H54 (cell line): Measurements from ENCODE around the gene MAGEF1.
A peak's percentile ranks its signal among the peaks of the same experiment; 100 is the strongest.
"Not testable (repeated sequence)": the region's sequence is repeated elsewhere in the genome, so short reads cannot be mapped to it uniquely, and the experiment has no call there.

Experiments used
- DNase-seq: peaks from one replicate; pipeline ENCODE4 v3.0.0; 2011; ENCODE audit warnings: low spot score, mixed read lengths; ENCODE audit not compliant: insufficient read length
- FAIRE-seq: peaks from 3 replicates; lab custom pipeline; 2011; peaks lifted over from hg19 to GRCh38; lab: Jason Lieb, UNC
- POLR2A ChIP-seq: IDR thresholded peaks from 2 replicates; pipeline ENCODE4 v1.6.1; 2011; ENCODE audit warnings: low read depth, mild to moderate bottlenecking, low read length

The MAGEF1 gene

GRCh38 chr3:184738506-184738890 lies 26.6 kb upstream of the MAGEF1 start:
- no peak for DNase-seq
- no peak for FAIRE-seq
- no peak for TF ChIP-seq POLR2A

GRCh38 chr3:184737641-184738505 lies 26.0 kb upstream of the MAGEF1 start:
- FAIRE-seq: peak; percentile 33
- no peak for TF ChIP-seq POLR2A
- peak; percentile 71 for DNase-seq

- FAIRE-seq: no peak
- TF ChIP-seq POLR2A: no peak
- DNase-seq: no peak
These were observed 25.2 kb upstream of the MAGEF1 start for GRCh38 chr3:184737063-184737462.

DNA sequence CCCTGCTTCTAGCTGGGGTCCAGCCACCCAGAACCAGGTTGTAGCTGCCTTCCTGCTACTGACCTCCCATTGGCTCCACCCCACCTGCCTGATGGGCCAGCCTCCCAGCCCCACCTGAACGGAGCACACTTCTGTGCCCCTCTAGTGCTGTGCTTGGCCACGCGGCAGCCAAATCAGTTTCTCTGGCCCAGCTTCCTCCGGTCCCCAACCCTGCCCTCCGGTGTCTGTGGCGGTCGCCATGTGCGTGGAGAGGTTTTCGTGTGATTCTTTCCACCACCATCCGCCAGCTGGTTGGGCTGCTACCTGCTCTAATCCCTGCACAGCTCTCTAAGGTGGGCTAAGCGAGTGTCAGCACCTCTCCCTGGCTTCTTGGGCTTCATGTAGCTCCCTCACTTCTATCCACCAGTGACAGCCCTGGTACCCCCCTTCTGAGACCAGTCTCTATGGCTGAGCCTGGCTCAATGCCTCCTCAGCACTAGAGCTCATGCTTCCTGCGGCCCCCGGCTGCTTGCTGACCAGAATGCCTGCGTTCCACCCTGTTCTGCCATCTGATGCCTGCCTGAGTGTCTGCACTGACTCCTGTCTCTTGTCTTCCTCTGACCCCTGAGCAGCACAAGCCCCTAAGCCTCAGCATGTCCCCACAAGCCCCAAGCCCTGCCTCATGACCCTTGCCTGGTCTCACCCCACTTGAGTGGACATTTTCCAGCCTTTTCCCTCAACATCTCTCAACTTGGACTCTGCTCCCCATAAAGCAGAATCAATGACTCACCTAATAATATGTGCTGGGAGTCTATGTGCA lies 23.2 kb upstream of the MAGEF1 start:
- no peak for TF ChIP-seq POLR2A
- DNase-seq (no peak), FAIRE-seq (no peak)

DNA sequence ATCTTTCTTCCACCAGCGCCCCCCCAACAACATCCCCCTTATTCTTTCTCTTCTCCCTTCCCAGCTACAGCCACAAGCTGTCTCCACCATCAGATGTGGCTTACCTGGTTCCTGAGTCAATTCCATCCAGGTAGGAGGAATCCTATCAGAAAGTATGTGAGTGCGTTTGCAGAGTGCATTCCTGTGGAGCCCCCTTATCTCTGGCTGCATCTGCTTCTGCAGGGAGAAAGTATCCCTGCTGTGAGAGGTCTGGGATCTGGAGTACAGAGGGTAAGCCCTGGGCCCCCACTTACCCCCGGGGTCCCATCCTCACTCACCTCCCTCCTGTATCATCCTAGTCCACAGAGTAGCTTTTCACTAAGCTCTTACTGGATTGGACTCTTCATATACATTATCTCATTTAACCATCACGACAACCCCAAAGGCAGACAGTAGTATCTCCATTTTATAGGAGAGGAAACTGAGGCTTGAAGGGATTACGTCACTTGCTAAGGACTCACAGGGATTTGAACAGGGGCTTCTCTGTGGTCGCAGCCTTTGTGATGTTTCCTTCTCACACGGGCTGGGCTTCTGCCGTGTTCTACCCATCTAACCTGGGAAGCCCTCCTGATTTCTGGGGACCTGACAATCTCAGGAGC lies 22.2 kb upstream of the MAGEF1 start:
- FAIRE-seq (no peak), DNase-seq (no peak)
- TF ChIP-seq POLR2A: no peak

- TF ChIP-seq POLR2A: no peak
- no peak for FAIRE-seq
- DNase-seq: no peak
These were observed 21.3 kb upstream of the MAGEF1 start for GRCh38 chr3:184733181-184733580.

DNA sequence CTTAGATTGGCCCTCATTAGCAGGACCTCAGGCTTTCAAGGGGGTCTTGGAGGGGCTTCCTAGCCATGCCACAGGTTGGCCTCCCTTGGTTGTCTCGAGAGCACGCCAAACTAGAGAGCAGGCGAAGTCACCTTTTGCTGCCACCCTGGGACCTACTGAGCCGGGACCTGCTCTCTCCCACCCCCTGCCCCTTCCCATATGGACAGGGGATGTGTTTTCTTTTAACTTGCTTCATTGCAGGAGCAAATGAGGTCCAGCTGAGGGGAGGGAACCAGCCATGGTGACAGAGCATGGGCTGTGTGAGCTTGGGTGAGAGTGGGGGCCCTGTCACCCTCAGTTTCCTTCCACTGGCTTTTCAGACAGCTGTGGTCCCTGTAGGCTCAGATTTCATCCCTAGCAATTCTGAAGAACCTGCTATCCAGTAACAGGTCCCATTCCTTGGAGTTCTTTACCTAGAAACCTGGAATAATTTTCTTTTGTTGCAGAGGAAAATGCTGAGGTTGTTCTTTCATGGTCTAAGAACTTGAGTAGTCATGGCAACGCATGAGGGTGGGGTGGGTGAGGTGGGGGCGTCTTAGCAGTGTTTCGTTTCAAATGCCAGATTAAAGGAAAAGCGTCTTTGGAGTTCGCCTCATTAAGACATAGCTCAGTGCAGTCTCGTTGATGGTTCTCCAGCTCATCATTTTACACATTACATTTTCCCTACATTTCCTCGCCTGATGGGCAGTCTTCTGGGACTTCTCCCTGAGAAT lies 20.1 kb upstream of the MAGEF1 start:
- no peak for TF ChIP-seq POLR2A
- FAIRE-seq (no peak), DNase-seq (no peak)

GRCh38 chr3:184730924-184731323 lies 19.1 kb upstream of the MAGEF1 start:
- TF ChIP-seq POLR2A: no peak
- no peak for DNase-seq
- FAIRE-seq: no peak

DNA sequence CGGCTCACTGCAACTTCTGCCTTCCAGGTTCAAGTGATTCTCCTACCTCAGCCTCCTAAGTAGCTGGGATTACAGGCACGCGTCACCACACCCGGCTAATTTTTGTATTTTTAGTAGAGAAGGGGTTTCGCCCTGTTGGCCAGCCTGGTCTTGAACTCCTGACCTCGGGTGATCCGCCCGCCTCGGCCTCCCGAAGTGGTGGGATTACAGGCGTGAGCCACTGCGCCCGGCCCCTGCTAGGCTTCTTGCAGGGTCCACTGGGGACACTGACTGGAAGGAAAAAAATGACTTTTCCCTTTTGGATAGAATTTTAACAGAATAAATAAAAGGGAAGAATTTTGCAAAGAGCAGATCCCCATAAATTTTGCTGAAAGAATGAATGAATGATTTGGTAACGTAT lies 17.3 kb upstream of the MAGEF1 start:
- not testable (repeated sequence) for FAIRE-seq, DNase-seq

DNA sequence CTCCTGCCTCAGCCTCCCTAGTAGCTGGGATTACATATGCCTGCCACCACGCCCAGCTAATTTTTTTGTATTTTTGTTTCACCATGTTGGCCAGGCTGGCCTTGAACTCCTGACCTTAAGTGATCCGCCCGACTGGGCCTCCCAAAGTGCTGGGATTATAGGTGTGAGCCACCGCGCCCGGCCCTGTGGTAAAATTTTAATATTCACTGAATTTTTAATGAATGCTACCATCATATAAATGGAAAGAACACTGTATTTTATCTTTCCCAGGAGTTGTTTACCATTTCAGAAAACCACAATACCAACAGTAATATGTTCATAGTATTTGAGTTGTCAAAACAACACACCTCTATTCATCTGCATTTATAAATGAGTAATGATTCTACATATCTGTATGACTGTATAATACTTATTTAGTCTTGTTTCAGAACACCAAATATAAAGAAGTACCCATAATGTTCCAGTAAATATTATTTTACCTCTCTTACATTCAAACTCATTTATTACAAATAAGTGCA lies 16.2 kb upstream of the MAGEF1 start:
- no peak for TF ChIP-seq POLR2A
- DNase-seq: no peak
- no peak for FAIRE-seq

DNA sequence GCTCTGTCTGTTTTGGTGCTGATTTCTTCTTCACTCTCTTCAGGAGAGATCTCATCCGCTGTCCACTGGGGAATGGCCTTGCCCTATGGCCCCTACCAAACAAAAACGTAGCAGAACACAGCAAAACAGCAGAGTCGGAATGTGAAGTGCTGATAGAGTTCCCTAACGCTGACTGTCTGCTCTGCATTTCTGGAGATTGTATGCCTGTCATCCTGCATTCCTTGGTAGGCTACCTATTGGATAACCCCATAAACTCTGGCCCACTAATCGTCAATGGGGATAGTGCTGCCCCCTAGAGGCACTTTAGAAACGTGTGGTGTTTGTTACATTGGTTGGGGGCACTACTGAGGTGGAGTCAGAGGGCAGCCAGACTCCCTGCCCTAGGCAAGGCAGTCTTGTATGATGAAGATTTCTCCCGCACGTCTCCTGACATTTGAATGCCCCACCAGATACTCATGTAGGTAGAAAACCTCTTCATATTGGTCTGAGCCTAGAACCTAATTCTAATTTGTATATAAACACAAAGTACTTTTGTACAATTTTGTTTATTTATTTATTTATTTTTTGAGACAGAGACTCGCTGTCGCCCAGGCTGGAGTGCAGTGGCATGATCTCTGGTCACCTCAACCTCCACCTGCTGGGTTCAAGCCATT lies 15.6 kb upstream of the MAGEF1 start:
- FAIRE-seq (peak; percentile 88), DNase-seq (peak; percentile 76)
- no peak for TF ChIP-seq POLR2A

DNA sequence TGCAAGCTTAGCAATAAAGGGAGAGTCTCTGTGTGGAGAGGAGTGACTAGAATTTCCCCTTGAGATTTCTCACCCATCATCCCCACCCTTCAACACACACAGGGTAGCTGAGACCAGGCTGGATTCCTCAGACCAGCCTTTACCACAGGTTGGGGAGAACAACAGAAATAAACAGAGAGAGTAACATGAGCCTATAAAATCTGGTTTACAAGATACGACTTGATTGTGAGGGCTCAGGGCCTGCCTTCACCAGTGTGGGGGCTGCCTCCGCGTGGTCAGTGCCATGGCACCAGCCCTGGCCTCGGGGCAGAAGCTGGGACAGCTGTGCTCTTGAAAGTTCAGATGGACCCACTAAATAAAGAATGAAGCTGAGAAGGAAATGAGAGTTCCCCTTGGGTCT lies 14.6 kb upstream of the MAGEF1 start:
- TF ChIP-seq POLR2A: no peak
- DNase-seq (no peak), FAIRE-seq (no peak)
